Activated CD4-positive, alpha-beta T cell treated with anti-CD3 and anti-CD28 coated beads for 36 hours (primary cell): ENCODE results near the gene SLC25A34. TPM values are rescaled to one million over a fixed set of nuclear protein-coding genes. Genes with fewer than 3 reads are reported as not detected.

ENCODE experiments used
- ATAC-seq: fragments of 200-7000 bp; cut with Tn5 transposase; one replicate; pipeline ENCODE4 v1.10.0; 2021; ENCODE audit warnings: mild to moderate bottlenecking, moderate library complexity
- CTCF ChIA-PET: fragments of 350-600 bp; sonication (Branson Sonifier 250); formaldehyde crosslinking; loops from one replicate; lab custom pipeline; 2021; ENCODE audit warnings: antibody characterized with exemption; lab: Charles Lee
- POLR2A ChIA-PET: fragments of 350-600 bp; sonication (Branson Sonifier 250); formaldehyde crosslinking; loops from one replicate; lab custom pipeline; 2021; ENCODE audit warnings: antibody characterized with exemption, inconsistent platforms; lab: Charles Lee
- DNase-seq: peaks from one replicate; pipeline ENCODE4 v3.0.0-alpha.2; 2020
- H3K27ac Mint-ChIP-seq: one replicate; pipeline ENCODE4 v1.8.0; 2021; ENCODE audit warnings: mixed read lengths
- H3K27me3 Mint-ChIP-seq: one replicate; pipeline ENCODE4 v1.8.0; 2021; ENCODE audit warnings: mixed read lengths
- H3K36me3 Mint-ChIP-seq: one replicate; pipeline ENCODE4 v1.8.0; 2021; ENCODE audit warnings: low read depth, mixed read lengths
- H3K4me1 Mint-ChIP-seq: one replicate; pipeline ENCODE4 v1.8.0; 2021; ENCODE audit warnings: mixed read lengths
- H3K4me3 Mint-ChIP-seq: one replicate; pipeline ENCODE4 v1.8.0; 2021; ENCODE audit warnings: mild to moderate bottlenecking, moderate library complexity, mixed read lengths
- H3K9me3 Mint-ChIP-seq: one replicate; pipeline ENCODE4 v1.8.0; 2021; ENCODE audit warnings: low read depth, mixed read lengths
- intact Hi-C, 2 experiments: fragments of 100-400 bp; cut with DNase I in 1 of 2; cut with micrococcal nuclease in 1 of 2; formaldehyde crosslinking; loops; one replicate each; pipeline versions ENCODE4 v1.14.2 to v1.15.1; 2022 to 2024; cut with DNase I, micrococcal nuclease
- total RNA-seq, 2 experiments: library from RNA; stranded (reverse); gene quantifications; one replicate each; pipeline ENCODE4 v1.2.3, GENCODE V29; 2021

The SLC25A34 gene
- total RNA-seq, 2 experiments from 2014 or later, result 0.82 to 0.86 TPM

GRCh38 chr1:15757575-15758342 is 21.7 kb downstream of the SLC25A34 start:
- intact Hi-C loops, result no loop called here
- H3K4me1 Mint-ChIP-seq, result peaks cover 8% of the 10 kb centered on the region
- peaks cover 32% of the 10 kb centered on the region for H3K27me3 Mint-ChIP-seq
- H3K27ac Mint-ChIP-seq, result no peak overlapping the region
- POLR2A ChIA-PET, result no interaction called here
- no peak for DNase-seq
- H3K4me3 Mint-ChIP-seq, result peak overlapping the region; percentile 47
- CTCF ChIA-PET, result interaction anchor here (0.7 kb wide), 1 partner anchor 14 kb away, joined by 3 read pairs; no protein-coding TSS in a partner anchor
- no peak for ATAC-seq
- H3K36me3 Mint-ChIP-seq, result no peaks in the 10 kb centered on the region
- H3K9me3 Mint-ChIP-seq, result no peaks in the 10 kb centered on the region

GRCh38 chr1:15758343-15758931 is 22.4 kb downstream of the SLC25A34 start, which contains the start of gene FBLIM1:
Gene FBLIM1 (plus strand): TSS chr1:15758795. CDS start chr1:15764984, 6,189 bp downstream.
- peak within 1 kb of the TSS; percentile 47 for H3K4me3 Mint-ChIP-seq
- ChIA-PET CTCF (interaction anchor here (0.7 kb wide), 1 partner anchor 13 kb away, joined by 3 read pairs; no protein-coding TSS in a partner anchor), POLR2A (no interaction called here)
- H3K9me3 Mint-ChIP-seq, result no peaks in the 10 kb centered on the region
- H3K27me3 Mint-ChIP-seq, result peaks cover 32% of the 10 kb centered on the region
- intact Hi-C loops, result no loop called here
- DNase-seq (peak; percentile 25), ATAC-seq (peak; percentile 34)
- peaks cover 8% of the 10 kb centered on the region for H3K4me1 Mint-ChIP-seq
- H3K36me3 Mint-ChIP-seq, result no peaks in the 10 kb centered on the region
- H3K27ac Mint-ChIP-seq, result no peak within 1 kb of the TSS

GRCh38 chr1:15758953-15759661 is 23.0 kb downstream of the SLC25A34 start:
- ChIA-PET POLR2A (no interaction called here), CTCF (interaction anchor here (0.7 kb wide), 1 partner anchor 274 kb away, joined by 3 read pairs; no protein-coding TSS in a partner anchor)
- Mint-ChIP-seq H3K9me3 (no peaks in the 10 kb centered on the region), H3K27me3 (peaks cover 32% of the 10 kb centered on the region), H3K36me3 (no peaks in the 10 kb centered on the region), H3K27ac (no peak overlapping the region), H3K4me1 (peaks cover 8% of the 10 kb centered on the region), H3K4me3 (no peak overlapping the region)
- ATAC-seq (peak; percentile 34), DNase-seq (peak; percentile 15)
- intact Hi-C loops, result no loop called here

GRCh38 chr1:15760520-15761211 is 24.6 kb downstream of the SLC25A34 start:
- ATAC-seq (no peak), DNase-seq (no peak)
- H3K9me3 Mint-ChIP-seq, result no peaks in the 10 kb centered on the region
- intact Hi-C loops, result no loop called here
- no peak overlapping the region for H3K4me3 Mint-ChIP-seq
- H3K27me3 Mint-ChIP-seq, result peaks cover 28% of the 10 kb centered on the region
- H3K36me3 Mint-ChIP-seq, result no peaks in the 10 kb centered on the region
- peaks cover 8% of the 10 kb centered on the region for H3K4me1 Mint-ChIP-seq
- POLR2A ChIA-PET, result no interaction called here
- CTCF ChIA-PET, result interaction anchor here (1.2 kb wide), 1 partner anchor 31 kb away, joined by 3 read pairs; no protein-coding TSS in a partner anchor
- no peak overlapping the region for H3K27ac Mint-ChIP-seq

GRCh38 chr1:15761366-15762128 is 25.5 kb downstream of the SLC25A34 start:
- DNase-seq, result no peak
- intact Hi-C loops, result no loop called here
- H3K9me3 Mint-ChIP-seq, result no peaks in the 10 kb centered on the region
- ATAC-seq, result no peak
- ChIA-PET POLR2A (interaction anchor here (0.6 kb wide), 1 partner anchor 20 kb away, joined by 3 read pairs; no protein-coding TSS in a partner anchor), CTCF (interaction anchor here (0.6 kb wide), 1 partner anchor 57 kb away, joined by 3 read pairs; no protein-coding TSS in a partner anchor)
- no peak overlapping the region for H3K27ac Mint-ChIP-seq
- H3K4me3 Mint-ChIP-seq, result no peak overlapping the region
- no peaks in the 10 kb centered on the region for H3K36me3 Mint-ChIP-seq
- peaks cover 2% of the 10 kb centered on the region for H3K4me1 Mint-ChIP-seq
- H3K27me3 Mint-ChIP-seq, result peaks cover 22% of the 10 kb centered on the region

- no peak overlapping the region for H3K27ac Mint-ChIP-seq
- CTCF ChIA-PET, result interaction anchor here (0.7 to 0.8 kb wide), 2 partner anchors 263 to 1433 kb away, joined by 3 read pairs; no protein-coding TSS in a partner anchor
- DNase-seq (no peak), ATAC-seq (no peak)
- H3K4me3 Mint-ChIP-seq, result no peak overlapping the region
- intact Hi-C loops, result no loop called here
- peaks cover 2% of the 10 kb centered on the region for H3K4me1 Mint-ChIP-seq
- POLR2A ChIA-PET, result interaction anchor here (0.6 kb wide), 1 partner anchor 21 kb away, joined by 3 read pairs; no protein-coding TSS in a partner anchor
- no peaks in the 10 kb centered on the region for H3K9me3 Mint-ChIP-seq
- peaks cover 14% of the 10 kb centered on the region for H3K27me3 Mint-ChIP-seq
- no peaks in the 10 kb centered on the region for H3K36me3 Mint-ChIP-seq
These were observed 26.5 kb downstream of the SLC25A34 start for GRCh38 chr1:15762546-15762945.

- POLR2A ChIA-PET, result no interaction called here
- ATAC-seq (no peak), DNase-seq (no peak)
- no peak overlapping the region for H3K27ac Mint-ChIP-seq
- peaks cover 10% of the 10 kb centered on the region for H3K27me3 Mint-ChIP-seq
- no peaks in the 10 kb centered on the region for H3K4me1 Mint-ChIP-seq
- intact Hi-C loops, result no loop called here
- CTCF ChIA-PET, result interaction anchor here (0.7 kb wide), 1 partner anchor 439 kb away, joined by 3 read pairs; no protein-coding TSS in a partner anchor
- no peaks in the 10 kb centered on the region for H3K9me3 Mint-ChIP-seq
- H3K36me3 Mint-ChIP-seq, result no peaks in the 10 kb centered on the region
- H3K4me3 Mint-ChIP-seq, result no peak overlapping the region
These were observed 28.3 kb downstream of the SLC25A34 start for GRCh38 chr1:15764269-15764764.

- Mint-ChIP-seq H3K9me3 (no peaks in the 10 kb centered on the region), H3K4me1 (no peaks in the 10 kb centered on the region), H3K27ac (no peak overlapping the region), H3K27me3 (peaks cover 7% of the 10 kb centered on the region), H3K4me3 (no peak overlapping the region), H3K36me3 (no peaks in the 10 kb centered on the region)
- ChIA-PET POLR2A (no interaction called here), CTCF (interaction anchor here (0.7 kb wide), 1 partner anchor 439 kb away, joined by 3 read pairs; no protein-coding TSS in a partner anchor)
- DNase-seq, result no peak
- no peak for ATAC-seq
- intact Hi-C loops, result no loop called here
These were observed 28.8 kb downstream of the SLC25A34 start for GRCh38 chr1:15764890-15765289.

- intact Hi-C loops, result no loop called here
- ChIA-PET CTCF (interaction anchor here (0.6 to 0.8 kb wide), 2 partner anchors 9 to 13 kb away, joined by 3 to 4 read pairs; no protein-coding TSS in a partner anchor), POLR2A (no interaction called here)
- Mint-ChIP-seq H3K4me3 (no peak overlapping the region), H3K27me3 (peaks cover 6% of the 10 kb centered on the region), H3K36me3 (no peaks in the 10 kb centered on the region), H3K9me3 (no peaks in the 10 kb centered on the region), H3K4me1 (no peaks in the 10 kb centered on the region), H3K27ac (no peak overlapping the region)
- ATAC-seq, result no peak
- no peak for DNase-seq
These were observed 29.6 kb downstream of the SLC25A34 start for GRCh38 chr1:15765495-15766194.

GRCh38 chr1:15767941-15768340 is 31.9 kb downstream of the SLC25A34 start:
- DNase-seq (no peak), ATAC-seq (no peak)
- Mint-ChIP-seq H3K27ac (no peak overlapping the region), H3K9me3 (no peaks in the 10 kb centered on the region), H3K4me3 (no peak overlapping the region), H3K4me1 (no peaks in the 10 kb centered on the region), H3K27me3 (peaks cover 5% of the 10 kb centered on the region), H3K36me3 (no peaks in the 10 kb centered on the region)
- intact Hi-C loops, result no loop called here
- ChIA-PET CTCF (no interaction called here), POLR2A (no interaction called here)
